ENCODE results near the gene TPRG1.

TPRG1 gene

GRCh38 chr3:189282189-189282588 lies 110.4 kb downstream of the TPRG1 start:
- no peak overlapping the region for H2AFZ ChIP-seq (ENCODE audit: low read depth, low read length, severe bottlenecking)
- no peaks in the 10 kb centered on the region for H3K9me2 ChIP-seq (replicated peaks; ENCODE audit: insufficient read depth, low read length)
- H3K27ac ChIP-seq (ENCODE audit: low read depth, low read length) = no peak overlapping the region
- no peaks in the 10 kb centered on the region for H3K36me3 ChIP-seq (ENCODE audit: low read length)
- H3K9ac ChIP-seq (ENCODE audit: low read length) = no peak overlapping the region
- H4K20me1 ChIP-seq (ENCODE audit: low read depth, low read length) = no peaks in the 10 kb centered on the region
- H3K4me3 ChIP-seq (ENCODE audit: insufficient read depth, low read length, poor library complexity, severe bottlenecking) = no peak overlapping the region
- H3K4me2 ChIP-seq (ENCODE audit: low read depth, low read length, poor library complexity, severe bottlenecking) = no peak overlapping the region
- no peaks in the 10 kb centered on the region for H3K9me3 ChIP-seq (ENCODE audit: insufficient read depth, low read length)
- no peaks in the 10 kb centered on the region for H3F3A ChIP-seq (ENCODE audit: insufficient read depth)
- H3K27me3 ChIP-seq (ENCODE audit: low read length) = no peaks in the 10 kb centered on the region
- TF ChIP-seq CTCF (IDR thresholded peaks at IDR 0.05; ENCODE audit: insufficient read depth, low read length, poor library complexity, severe bottlenecking) (no peak), EZH2phosphoT487 (conservative IDR thresholded peaks at IDR 0.05; ENCODE audit: low read length) (no peak)
- H3K79me2 ChIP-seq (ENCODE audit: insufficient read depth, low read length) = no peaks in the 10 kb centered on the region

GRCh38 chr3:189282741-189283140 lies 111.0 kb downstream of the TPRG1 start:
- Histone ChIP-seq H3F3A (ENCODE audit: insufficient read depth) (no peaks in the 10 kb centered on the region), H3K9me2 (replicated peaks; ENCODE audit: insufficient read depth, low read length) (no peaks in the 10 kb centered on the region), H3K4me3 (ENCODE audit: insufficient read depth, low read length, poor library complexity, severe bottlenecking) (no peak overlapping the region), H3K9ac (ENCODE audit: low read length) (no peak overlapping the region), H3K36me3 (ENCODE audit: low read length) (no peaks in the 10 kb centered on the region), H3K27me3 (ENCODE audit: low read length) (no peaks in the 10 kb centered on the region), H4K20me1 (ENCODE audit: low read depth, low read length) (no peaks in the 10 kb centered on the region), H3K27ac (ENCODE audit: low read depth, low read length) (no peak overlapping the region), H3K9me3 (ENCODE audit: insufficient read depth, low read length) (no peaks in the 10 kb centered on the region), H3K79me2 (ENCODE audit: insufficient read depth, low read length) (no peaks in the 10 kb centered on the region), H2AFZ (ENCODE audit: low read depth, low read length, severe bottlenecking) (no peak overlapping the region), H3K4me2 (ENCODE audit: low read depth, low read length, poor library complexity, severe bottlenecking) (no peak overlapping the region)
- TF ChIP-seq EZH2phosphoT487 (conservative IDR thresholded peaks at IDR 0.05; ENCODE audit: low read length) (no peak), CTCF (IDR thresholded peaks at IDR 0.05; ENCODE audit: insufficient read depth, low read length, poor library complexity, severe bottlenecking) (no peak)

GRCh38 chr3:189286188-189286587 lies 114.4 kb downstream of the TPRG1 start:
- Histone ChIP-seq H3K36me3 (ENCODE audit: low read length) (no peaks in the 10 kb centered on the region), H3K4me2 (ENCODE audit: low read depth, low read length, poor library complexity, severe bottlenecking) (no peak overlapping the region), H3K27ac (ENCODE audit: low read depth, low read length) (no peak overlapping the region), H3K4me3 (ENCODE audit: insufficient read depth, low read length, poor library complexity, severe bottlenecking) (no peak overlapping the region), H3K79me2 (ENCODE audit: insufficient read depth, low read length) (no peaks in the 10 kb centered on the region), H3K9me3 (ENCODE audit: insufficient read depth, low read length) (no peaks in the 10 kb centered on the region), H2AFZ (ENCODE audit: low read depth, low read length, severe bottlenecking) (no peak overlapping the region), H3F3A (ENCODE audit: insufficient read depth) (no peaks in the 10 kb centered on the region), H3K9me2 (replicated peaks; ENCODE audit: insufficient read depth, low read length) (no peaks in the 10 kb centered on the region), H4K20me1 (ENCODE audit: low read depth, low read length) (no peaks in the 10 kb centered on the region), H3K27me3 (ENCODE audit: low read length) (no peaks in the 10 kb centered on the region), H3K9ac (ENCODE audit: low read length) (no peak overlapping the region)
- TF ChIP-seq EZH2phosphoT487 (conservative IDR thresholded peaks at IDR 0.05; ENCODE audit: low read length) (no peak), CTCF (IDR thresholded peaks at IDR 0.05; ENCODE audit: insufficient read depth, low read length, poor library complexity, severe bottlenecking) (no peak)

Measured in SU-DHL-6 (cell line).